ENCODE measurements around the gene CDC14A. TPM values are rescaled to one million over a fixed set of nuclear protein-coding genes. Genes with fewer than 3 reads are reported as not detected.

Gene CDC14A
- total and polyA plus RNA-seq, 2 of the 8 experiments (the other 6 are each of a cell fraction or from before 2014, with no cell fraction given) = 3.2 to 8.9 TPM

DNA sequence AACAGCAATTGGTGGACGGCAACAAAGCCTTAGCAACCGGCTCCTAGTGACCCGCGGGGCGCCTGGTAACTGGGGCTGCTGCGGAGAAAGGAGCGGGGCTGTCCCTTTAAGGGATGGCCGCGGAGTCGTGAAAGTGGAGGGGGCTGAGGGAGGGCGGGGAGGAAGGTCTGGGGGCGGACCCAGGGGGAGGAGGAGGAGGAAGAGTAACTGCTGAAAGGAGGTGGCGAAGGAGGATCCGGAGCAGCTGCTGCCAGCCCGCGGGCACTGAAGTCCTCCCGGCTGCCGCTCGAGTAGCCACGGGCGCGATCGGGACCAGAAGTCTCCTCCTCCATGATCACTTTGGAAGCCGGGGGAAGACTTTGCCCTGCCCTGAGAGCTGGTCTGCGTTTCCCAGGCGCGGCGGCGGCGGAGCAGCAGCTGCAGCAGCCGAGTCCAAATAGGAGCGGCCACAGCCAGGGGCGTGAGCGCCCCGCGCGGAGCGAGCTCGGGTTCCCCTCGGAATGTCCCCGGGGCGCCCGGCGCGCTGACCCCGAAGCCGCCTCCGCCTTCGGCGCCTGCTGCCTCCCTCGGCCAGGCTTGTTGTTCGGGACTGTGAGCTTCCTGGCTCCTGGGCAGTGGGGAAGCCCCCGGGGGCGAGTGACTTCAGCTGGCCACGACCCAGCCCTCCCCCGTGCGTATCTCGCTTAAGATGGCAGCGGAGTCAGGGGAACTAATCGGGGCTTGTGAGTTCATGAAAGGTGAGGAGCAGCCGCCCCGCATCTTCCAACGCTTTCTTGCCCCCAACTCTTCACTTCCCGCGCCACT, at the start of gene CDC14A (continued):
- TF ChIP-seq GABPA (IDR thresholded peaks at IDR 0.05; ENCODE audit: borderline replicate concordance, insufficient read depth, low read length) (peak; percentile 36; the same call in 1 of the 2 replicates), PHF8 (conservative IDR thresholded peaks at IDR 0.05; ENCODE audit: low read depth, low read length) (peak; percentile 59), TEAD4 (IDR thresholded peaks at IDR 0.05; ENCODE audit: low read depth, low read length) (peak; percentile 20; the same call in 1 of the 2 replicates), SUZ12 (IDR thresholded peaks at IDR 0.05; ENCODE audit: low read length) (no peak), TCF12 (IDR thresholded peaks at IDR 0.05; ENCODE audit: low read depth, low read length) (no peak), SIN3A (conservative IDR thresholded peaks at IDR 0.05 in 1 of 2, IDR thresholded peaks at IDR 0.05 in 1 of 2; ENCODE audit: low read depth in 1 of 2, low read length in 2 of 2) (peak; percentile 39 to 80; a peak in 3 of 4 replicates), BCL11A (IDR thresholded peaks at IDR 0.05; ENCODE audit: low read depth in 2 of 2, low read length in 2 of 2) (no peak), RXRA (IDR thresholded peaks at IDR 0.05; ENCODE audit: insufficient read depth, low read depth, low read length) (no peak), EP300 (IDR thresholded peaks at IDR 0.05; ENCODE audit: borderline replicate concordance in 1 of 2, low read depth in 2 of 2, low read length in 2 of 2) (no peak), FOSL1 (IDR thresholded peaks at IDR 0.05; ENCODE audit: insufficient read depth, low read depth, low read length) (no peak), TAF7 (optimal IDR thresholded peaks at IDR 0.05; ENCODE audit: borderline replicate concordance, low read depth, low read length) (peak; percentile 29), CTBP2 (IDR thresholded peaks at IDR 0.05; ENCODE audit: borderline replicate concordance, insufficient read depth, insufficient read length, low read length) (peak; percentile 33), EZH2 (IDR thresholded peaks at IDR 0.05; ENCODE audit: low read depth, low read length, severe bottlenecking) (peak; percentile 47), CREB1 (IDR thresholded peaks at IDR 0.05) (no peak), HDAC6 (IDR thresholded peaks at IDR 0.05; ENCODE audit: low read depth, low read length) (no peak)

Measured in H1 (cell line).